Measurements from ENCODE around the gene GRIK2. TPM values are rescaled to one million over a fixed set of nuclear protein-coding genes. Genes with fewer than 3 reads are reported as not detected.

Gene GRIK2
- polyA plus RNA-seq, 12 donors = 0.79 to 4.1 (median 1.9) TPM; not detected in 2

DNA sequence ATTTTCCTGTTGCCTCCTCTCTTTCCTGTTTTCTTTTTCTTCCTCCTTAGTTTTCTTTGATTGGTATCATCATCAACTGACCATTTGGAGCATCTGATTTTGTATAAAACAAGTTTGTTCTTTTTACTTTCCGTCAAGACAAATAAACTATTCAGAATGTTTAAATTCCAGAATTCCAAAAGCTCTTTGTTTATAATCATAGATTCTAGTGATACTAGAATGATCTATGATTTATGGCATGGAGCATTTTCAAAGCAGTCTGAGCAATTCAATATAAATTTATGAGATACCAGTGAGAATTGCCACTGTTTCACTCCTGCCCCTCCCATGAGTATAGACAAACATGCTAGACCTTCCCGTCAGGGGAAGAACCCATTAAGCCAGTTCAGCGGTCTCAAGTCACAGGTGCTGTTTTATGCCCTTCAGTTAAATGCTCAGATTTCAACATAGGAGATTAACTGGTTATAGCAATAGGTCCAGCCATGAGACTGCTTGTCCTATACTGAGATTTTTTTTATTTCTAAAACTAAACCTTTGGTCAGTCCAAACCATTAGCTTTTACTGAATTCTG, 60.7 kb downstream of the GRIK2 start:
- no peak for DNase-seq

DNA sequence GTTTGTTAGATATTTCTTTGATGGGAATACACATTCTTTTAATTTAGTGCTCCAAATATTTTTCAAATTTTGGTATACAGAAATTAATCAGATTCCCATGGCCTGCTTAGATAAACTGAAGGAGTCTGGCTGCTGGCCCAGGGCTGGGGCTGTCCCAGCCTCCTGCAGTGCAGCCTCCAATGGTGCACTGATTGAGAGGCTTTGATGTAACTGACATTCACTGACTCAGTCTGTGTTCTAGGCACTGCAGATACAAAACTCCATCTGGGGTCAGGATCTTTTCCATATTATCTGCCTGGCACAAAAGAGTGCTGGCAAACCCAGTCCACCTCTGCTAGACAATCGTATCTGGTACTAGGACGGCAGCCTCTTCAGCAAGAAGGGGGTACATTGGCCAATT, 64.8 kb downstream of the GRIK2 start:
- no peak for DNase-seq

DNA sequence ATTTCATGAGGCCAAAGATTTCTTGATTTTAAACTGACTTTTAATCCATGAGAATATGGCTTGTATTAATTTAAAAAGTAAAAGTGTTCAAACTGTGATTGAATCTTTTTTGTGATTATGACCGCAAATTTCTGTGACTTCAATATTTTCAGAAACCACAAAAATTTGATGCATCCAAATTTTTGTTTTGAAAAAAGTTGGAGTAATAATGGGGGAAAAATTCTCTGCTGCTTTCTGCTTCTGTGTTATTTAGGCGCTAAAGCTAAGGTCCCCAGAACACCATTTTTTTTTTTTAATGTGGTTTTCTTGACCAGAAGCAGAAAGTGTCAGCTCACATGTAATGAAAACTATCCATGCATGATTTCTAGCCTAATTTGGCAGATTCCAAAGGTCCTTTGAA, 65.3 kb downstream of the GRIK2 start:
- no peak for DNase-seq

DNA sequence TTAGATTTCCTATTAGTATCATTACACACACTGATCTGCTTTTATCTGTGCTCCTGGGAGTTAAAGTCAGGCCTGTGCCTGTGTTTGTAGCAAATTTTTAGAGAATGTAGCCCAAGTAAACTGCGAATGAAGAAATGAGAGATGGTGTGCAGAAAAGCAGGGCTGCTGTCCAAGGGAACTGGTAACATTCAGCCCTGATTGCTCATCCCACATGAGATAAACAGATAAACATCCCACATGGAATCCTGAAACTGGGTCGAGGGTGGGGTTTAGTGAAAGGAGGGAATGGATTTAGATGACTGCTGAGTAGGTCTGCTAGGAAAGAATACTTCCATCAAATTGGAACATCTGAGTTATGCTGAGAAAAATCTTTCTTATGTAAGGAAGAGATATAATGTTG, 69.1 kb downstream of the GRIK2 start:
- no peak for DNase-seq

DNA sequence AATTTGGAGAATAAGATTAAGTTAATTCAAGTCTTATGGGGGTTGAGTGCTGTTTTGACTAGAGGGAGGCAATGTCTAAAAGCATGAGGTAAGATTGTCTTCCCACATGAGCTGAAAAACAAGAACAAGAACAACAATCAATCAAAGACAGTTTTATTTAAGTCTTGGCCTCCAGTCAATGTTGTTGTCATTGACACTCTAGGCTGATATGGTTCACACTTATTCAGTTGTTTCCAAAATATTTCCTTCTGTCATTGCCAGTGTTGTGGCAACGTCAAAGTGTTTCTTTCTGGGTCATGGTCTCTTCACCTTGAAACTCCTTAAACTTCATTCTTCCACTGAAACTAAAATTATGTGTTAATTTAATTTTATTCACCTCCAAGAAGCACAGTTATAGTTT, 72.4 kb downstream of the GRIK2 start:
- no peak for DNase-seq

DNA sequence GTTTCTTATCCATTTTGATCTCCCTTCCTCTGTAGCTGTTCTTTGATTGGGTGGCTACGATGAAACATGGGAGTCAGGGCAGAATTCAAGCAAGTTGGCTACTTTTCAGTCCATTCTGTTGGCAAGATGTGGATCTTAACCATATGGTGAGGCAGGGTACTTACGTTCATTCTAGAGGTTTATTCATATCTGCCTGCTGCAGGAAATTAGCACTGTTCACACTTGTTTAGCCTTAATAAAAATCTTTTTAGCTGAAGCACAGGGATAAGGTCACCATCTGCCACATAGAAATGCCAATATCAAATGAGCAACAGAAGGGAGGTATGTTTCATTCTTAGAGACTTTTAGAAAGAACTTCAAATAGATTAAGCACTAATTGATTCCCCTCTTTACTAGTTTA, 83.9 kb downstream of the GRIK2 start:
- DNase-seq = no peak

DNA sequence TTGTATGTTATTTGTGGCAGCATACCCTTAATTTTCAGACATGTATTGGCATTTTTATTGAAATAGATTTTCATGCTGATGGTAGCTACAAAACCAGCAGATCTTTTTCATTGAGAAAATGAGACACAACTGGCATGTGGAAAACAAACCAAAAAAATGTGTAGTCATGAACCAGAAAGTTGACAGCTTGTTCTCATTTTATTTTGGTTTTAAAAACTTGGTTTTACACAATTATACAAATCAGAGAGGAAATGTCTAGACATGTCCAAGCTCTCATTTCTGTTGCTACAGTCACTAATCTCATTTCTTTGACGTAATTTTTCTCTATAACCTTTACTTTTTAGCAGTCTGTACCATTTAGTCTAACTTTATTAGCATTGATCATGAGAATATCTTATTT, 85.4 kb downstream of the GRIK2 start:
- DNase-seq = no peak

DNA sequence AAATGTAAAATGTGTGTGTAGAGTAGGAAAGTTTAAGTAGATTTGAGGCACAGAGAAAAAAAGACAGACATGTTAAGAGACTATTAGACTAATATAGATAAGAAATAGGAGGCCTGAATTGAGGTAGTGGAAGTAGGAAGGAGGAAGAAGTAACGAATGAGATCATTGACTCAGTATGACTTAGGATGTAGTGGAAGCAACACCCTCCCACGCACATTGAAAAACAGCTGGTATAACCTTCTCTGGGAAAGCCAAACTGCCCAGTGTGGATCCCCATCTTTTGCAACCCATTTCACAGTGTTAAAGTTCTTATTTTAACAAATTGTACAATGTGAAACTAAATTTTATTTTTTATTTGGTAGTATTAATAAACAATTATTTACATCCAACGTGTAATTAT, 89.1 kb downstream of the GRIK2 start:
- DNase-seq = no peak

DNA sequence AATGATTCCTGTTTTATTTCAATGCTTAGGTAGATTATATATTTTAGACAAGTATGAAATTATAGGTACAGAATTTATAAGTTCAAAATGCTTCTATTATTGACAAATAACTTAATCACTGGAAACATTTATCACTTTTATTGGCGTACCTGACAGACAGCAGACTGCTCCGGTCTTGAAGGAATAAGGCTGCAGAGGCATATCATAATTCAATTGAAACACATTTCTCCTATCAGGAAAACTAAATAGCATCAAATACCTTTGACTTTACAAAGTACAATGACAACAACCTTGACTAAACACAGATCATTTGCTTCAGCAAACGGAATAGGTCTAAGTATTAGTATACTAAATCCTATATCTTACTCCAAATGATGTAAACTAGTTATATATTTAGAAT, 91.3 kb downstream of the GRIK2 start:
- DNase-seq = no peak

DNA sequence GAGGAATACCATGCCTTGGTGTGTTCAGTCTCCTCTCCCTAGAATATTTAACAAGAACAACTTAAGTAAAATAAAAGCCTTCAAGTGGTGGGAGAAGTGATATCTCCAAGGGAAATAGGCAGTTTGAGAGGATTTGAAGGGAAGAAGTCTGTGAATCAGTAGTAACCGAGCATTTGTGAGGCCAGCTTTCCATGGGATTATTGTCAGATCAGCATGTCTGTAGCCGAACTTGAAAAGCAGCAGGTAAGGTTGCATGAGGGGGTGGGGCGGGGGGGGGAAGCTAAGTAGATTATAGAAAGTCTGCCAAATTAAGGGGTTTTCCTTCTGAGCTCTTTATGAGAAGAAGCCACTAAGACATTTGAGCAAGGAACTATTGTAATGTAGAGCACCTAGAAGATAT, 92.6 kb downstream of the GRIK2 start:
- no peak for DNase-seq

DNA sequence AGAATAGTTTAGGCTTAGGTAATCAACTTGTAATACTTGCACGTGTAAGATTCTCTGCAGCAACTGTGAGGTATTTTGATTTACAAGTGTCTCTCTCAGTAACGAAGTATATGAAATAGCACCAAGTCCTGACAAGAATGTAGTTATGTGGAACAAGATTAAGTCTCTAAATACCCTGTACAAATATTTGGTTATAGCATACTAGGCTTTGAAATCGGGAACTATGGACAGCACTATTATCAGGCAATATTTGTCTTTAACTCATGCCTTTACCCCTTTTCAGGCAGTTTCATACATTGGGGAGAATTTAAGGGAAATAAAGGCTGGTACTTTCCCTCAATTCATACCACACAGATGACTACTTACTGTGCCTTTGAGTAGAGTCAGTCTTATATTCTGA, 93.2 kb downstream of the GRIK2 start:
- DNase-seq = no peak

DNA sequence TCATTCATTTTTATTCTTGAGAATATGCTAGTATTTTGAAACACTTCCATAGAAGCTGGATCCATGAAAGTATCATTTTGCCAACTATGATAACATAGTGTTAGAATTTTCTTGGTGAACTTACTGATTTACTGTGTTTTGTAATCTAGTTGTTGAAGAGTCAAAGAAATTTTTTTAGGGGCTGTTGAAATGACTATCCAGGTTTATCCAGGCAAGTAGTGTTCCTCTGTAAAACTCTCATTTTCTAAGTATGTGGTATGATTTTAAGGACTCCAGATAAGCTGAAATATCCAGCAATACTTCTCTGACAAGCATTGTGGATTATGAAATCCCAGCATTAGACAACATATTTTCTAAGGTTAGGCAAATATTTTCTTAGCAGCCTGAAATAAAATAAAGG, 95.9 kb downstream of the GRIK2 start:
- DNase-seq = no peak

DNA sequence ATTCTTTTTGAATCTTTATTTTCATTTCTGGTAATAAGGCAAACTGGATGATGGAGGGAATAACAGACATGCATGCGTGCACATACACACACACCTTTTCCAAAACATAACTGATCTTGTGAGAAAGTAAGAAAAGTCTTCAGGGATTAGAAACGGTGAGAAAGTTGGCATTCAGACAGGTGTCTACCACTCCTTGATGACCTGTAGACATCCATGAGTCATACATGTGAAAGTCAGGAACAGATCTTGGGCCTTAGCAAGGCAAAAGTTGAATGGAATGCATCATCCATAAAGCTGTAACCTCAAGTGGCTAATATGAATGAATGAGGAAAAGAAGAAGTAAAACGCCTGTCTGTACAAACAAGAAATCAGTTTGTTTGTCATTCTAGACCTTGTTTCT, 97.3 kb downstream of the GRIK2 start:
- DNase-seq = no peak

DNA sequence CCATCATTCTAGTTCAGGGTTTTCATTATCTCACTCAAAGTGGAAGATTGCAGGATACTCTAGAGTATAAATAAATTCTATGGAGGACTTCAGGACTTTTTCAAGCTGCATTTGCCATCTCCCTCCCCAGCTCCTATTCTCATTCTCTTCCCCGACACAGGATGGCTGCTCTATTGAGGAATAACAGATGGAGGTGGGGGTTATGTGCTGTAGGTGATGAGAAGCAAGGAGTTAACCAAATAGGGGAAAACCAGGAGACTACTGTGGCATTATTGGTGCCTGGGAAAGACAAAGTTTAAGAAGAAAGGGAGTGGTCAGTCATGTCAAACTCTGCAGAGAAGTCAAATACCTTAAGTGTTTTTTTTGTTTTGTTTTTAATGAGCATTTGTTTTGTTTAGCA, 109.3 kb downstream of the GRIK2 start:
- DNase-seq = no peak

DNA sequence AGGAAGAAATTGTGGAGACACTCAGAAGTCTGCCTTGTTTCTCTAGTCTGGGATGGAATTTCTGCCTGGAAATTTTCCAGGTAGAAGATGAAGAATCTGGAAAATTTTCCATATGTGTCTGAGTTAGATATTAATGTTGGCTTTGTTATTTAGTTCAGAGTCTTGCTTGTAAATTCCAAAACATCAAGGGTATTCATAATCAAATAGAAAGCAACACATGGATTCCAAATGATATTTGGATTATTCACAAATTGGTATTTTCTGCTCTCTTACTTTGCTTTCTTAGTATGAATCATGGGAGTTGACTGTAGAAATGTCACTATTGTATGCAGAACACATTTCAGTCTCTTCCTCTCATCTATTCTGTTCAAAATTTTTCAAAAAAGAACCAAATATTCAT, 116.0 kb downstream of the GRIK2 start:
- no peak for DNase-seq

DNA sequence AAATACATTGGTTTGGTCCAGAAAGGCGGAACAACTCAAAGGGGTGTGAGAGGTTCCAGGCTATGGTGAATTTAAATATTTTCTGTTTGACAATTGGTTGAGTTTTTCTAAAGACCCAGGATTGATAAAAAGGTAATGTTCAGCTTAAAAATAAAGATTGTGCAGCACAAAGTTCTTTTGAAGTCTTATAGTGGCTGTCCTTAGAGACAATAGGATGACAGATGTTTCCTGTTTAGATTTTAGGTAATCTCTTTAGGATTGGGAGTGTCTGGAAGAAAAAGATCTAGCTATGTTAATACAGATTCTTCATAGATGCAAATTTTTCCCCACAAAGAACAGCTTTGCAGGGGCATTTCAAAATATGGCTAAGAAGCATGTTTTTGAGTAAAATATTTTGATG, 119.7 kb downstream of the GRIK2 start:
- DNase-seq = no peak

DNA sequence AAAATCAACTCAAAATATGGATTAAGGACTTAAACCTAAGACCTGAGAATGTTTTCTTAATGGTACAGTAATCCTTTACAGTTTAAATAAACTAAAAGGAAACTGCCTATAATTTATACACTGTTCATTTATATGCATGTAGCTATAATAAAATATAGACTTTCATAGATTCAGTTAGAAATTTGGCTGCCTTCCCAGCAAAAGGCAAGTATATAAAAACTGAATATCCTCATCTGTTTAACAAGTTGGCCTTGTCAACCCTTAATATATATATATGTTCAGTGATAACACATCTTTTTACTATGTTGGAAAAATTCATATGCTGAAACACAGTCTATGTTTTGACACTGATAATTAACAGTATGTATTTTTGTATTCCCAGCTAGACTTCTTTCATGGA, 123.1 kb downstream of the GRIK2 start:
- no peak for DNase-seq

DNA sequence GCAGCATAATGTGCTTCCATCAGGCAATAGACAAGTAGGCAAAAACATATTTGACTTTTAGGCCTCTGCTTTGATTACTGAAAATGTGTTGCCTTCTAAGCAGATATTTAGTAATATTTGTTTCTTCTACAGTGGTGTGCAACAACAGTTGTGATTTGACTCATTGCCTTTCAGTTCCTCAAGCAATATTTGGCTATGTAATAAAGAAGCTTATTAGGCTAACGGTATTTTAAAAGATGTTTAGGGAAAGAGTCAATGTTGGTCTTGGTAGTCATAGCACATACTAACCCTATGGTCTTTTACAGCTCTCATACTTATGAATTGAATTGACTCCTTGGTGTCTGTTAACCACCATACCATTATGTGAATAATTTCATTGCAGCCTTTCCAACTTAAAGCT, 124.1 kb downstream of the GRIK2 start:
- no peak for DNase-seq

DNA sequence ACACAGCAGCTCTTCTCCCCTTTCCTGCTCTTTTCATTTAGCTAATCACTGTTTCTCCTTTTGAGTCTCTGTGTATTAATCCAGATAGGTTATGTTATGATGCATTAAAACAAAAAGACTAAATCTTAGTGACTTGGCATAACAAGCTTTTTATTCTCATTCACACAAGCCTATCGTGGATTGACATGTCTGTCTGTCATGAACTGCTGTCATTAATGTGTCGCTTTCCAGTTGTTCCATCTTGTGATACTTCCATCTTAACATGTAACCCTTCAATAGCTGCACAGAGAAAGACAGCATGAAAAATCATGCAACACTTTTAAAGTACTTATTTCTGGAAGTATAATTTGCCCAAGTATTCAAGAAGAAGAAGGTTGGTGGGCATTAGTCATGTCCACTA, 128.7 kb downstream of the GRIK2 start:
- no peak for DNase-seq

DNA sequence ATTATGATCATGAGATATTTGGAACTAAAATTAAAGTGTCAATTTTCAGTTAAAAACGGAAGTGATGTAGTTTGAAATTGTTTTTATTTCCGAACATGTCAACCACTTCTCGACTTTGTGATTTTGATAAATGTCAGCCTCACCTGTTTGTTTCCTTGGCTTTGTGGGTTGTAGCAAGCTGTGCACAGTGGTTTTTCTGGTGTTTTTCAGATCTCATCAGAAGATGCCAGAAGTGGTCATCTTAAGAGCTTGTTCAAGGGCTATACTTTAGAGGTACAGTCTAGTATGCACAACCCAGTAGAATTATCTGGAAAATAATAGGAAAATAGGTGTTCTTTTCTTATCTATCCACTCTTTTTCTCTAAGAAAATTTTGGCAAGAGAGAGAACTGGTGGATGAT, 134.0 kb downstream of the GRIK2 start:
- no peak for DNase-seq

DNA sequence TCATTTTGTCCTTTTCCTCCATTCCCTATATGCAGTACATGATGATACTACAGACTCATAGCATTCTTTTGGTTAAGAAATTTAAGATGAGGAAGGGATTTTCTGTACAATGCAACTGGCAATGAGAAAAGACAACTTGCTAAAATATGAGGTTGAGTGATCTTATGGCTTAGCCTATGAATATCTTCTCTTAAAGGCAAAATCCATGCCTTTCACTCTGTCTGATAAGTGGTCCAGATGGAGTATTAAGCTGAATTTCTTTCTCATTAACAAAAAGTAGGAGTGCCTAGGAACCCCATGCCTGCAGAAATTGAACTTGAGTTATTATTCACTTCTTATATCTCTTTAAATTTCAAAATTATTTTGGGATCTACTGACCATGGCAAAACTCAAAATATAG, 135.3 kb downstream of the GRIK2 start:
- DNase-seq = no peak

DNA sequence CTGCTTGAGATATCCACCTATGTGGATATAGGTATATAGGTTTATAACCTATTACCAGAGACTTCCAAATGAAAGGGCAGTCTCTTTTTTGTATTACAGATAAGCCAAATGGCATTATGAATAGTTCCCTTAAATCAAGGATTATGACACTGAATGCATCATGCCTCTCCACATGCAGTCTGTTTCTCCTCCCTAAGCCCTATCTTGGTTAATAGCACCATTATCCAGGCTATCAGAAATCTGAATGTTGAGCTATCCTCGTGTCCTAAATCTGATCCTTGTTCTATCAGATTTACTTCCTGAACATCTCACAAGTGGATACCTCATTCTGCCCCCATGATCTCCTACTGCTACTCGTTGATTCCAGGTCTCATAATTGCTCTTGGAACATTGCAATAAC, 138.0 kb downstream of the GRIK2 start:
- DNase-seq = no peak

DNA sequence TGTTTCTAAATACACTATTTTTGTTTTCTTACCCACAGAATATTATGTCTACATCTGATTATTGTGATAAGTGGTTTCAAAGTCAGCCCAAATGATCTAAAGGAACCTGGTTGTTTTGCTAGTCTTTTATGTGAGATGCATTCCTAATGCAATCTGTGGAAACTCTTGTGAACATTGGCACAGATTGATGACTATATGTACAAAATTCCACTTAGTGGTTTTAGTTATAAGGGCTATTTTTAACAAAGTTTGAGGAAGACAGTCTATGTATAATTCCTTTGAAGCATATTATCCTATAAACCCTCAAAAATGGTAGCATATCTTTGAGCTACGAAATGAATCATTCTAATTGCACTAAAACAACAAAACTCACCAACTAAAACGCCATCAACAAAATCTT, 140.9 kb downstream of the GRIK2 start:
- no peak for DNase-seq

DNA sequence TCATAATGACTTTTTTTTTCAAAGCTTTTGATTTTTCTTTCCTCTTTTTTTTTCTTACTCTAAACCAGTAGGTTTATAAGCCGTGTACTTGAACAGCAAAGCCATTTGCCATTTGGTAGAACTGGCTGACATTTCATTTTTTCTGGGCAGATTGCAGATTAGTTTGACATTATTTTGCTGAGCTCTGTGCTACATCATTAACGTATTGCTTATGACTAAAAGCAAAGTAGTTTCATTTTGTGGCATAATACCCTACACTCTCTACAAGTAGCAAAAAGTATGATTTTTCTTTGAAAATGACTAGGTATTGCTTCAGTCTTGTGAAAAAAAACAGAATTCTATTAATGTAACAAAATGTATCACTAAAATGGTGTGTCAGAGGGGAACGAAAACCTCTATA, 141.3 kb downstream of the GRIK2 start:
- no peak for DNase-seq

DNA sequence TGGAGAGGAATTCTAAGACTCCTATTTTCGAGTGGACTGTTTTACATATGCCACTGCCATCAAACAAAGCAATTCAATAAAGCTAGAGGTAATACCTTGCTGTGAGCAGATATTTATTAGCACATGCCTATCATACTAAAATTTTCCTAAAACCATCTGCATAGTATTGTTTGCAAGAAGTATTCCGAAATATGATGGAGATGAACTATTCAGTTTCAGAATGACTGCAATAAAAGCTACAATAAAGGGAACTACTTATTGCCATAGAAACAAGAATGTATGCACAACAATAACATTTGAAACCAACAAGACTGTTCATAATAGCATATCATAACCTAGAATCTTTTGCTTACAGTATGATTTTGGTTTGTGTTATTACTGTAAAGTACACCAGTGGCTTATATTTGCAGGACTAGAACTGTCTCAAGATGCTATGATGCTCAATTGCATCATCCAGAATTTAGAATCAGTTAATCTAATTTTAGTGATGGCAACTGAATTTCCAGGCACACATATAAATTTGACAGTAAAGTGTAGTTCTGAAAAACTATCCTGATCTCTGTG, 144.3 kb downstream of the GRIK2 start:
- no peak for DNase-seq

Data from muscle of arm (tissue), 12 donors.